ENCODE data around the gene BRMS1L. TPM values are rescaled to one million over a fixed set of nuclear protein-coding genes. Genes with fewer than 3 reads are reported as not detected.

Gene BRMS1L
- total RNA-seq, 2 experiments from 2014 or later = 4.5 to 5.7 TPM

DNA sequence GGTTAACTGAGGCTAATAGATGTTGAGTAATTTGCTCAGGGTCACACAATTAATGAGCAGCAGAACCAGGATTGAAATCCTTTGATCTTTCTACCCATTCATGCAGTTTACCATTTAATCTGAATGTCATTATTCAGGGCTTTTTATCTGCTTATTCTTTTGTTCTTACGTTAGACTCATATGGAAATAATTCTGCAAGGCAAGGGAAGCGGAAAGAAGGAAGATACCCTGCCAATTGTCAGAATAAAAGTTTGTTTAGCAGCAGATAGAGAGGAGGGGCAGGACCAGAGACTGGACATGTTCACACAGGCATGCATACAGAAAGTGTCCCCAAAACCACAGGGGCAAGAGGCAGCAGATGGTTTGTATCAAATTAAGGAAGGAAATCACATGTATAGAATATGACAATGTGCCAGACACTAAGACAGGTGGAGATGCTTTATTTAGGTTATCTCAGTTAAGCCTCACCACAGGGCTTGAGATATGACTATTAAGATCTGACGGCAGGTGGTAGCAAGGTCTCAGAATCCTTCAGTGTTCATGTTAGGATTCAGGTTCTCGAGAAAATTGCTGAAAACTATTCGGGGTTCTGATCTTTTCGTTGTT, 29.8 kb downstream of the BRMS1L start:
- Histone ChIP-seq H3K36me3 (ENCODE audit: insufficient read depth, low read length) (peaks cover 28% of the 10 kb centered on the region), H3K79me2 (ENCODE audit: insufficient read depth, low read depth, low read length) (peaks cover 8% of the 10 kb centered on the region; the same call in 1 of the 2 replicates), H3K27ac (ENCODE audit: low read depth, low read length, poor library complexity, severe bottlenecking) (peak overlapping the region; percentile 82), H2AFZ (ENCODE audit: low read length) (peak overlapping the region; percentile 43; the same call in 1 of the 2 replicates), H3K4me1 (ENCODE audit: insufficient read depth, low read length, poor library complexity, severe bottlenecking) (peaks cover 60% of the 10 kb centered on the region), H3K4me2 (ENCODE audit: low read length) (peak overlapping the region; percentile 71), H3K9me3 (ENCODE audit: low read length) (peaks cover 13% of the 10 kb centered on the region; the same call in 1 of the 2 replicates), H3K9me2 (ENCODE audit: insufficient read depth, low read length) (no peaks in the 10 kb centered on the region), H4K20me1 (ENCODE audit: insufficient read depth, low read length) (no peaks in the 10 kb centered on the region), H3K4me3 (ENCODE audit: low read depth, low read length, poor library complexity, severe bottlenecking) (peak overlapping the region; percentile 59)
- POLR2A ChIA-PET = interaction anchor here (0.6 to 0.9 kb wide), 2 partner anchors 313 to 1827 kb away, joined by 3 to 5 read pairs; no protein-coding TSS in a partner anchor
- CTCF ChIA-PET (ENCODE audit: unreplicated experiment) = no interaction called here
- DNase-seq (ENCODE audit: low spot score) = peak; percentile 93
- intact Hi-C loops (cut with micrococcal nuclease; ENCODE audit: unreplicated experiment) = loop anchor here (1.0 to 10.0 kb wide), 3 partner anchors 30 to 519 kb away; partner anchors contain the start of gene BRMS1L
- BruUV-seq (replicated peaks) = no TSS peak
- no peak for TF ChIP-seq EZH2phosphoT487 (IDR thresholded peaks at IDR 0.05; ENCODE audit: borderline replicate concordance, low read depth, low read length)
- TF ChIP-seq, protein P1, sequence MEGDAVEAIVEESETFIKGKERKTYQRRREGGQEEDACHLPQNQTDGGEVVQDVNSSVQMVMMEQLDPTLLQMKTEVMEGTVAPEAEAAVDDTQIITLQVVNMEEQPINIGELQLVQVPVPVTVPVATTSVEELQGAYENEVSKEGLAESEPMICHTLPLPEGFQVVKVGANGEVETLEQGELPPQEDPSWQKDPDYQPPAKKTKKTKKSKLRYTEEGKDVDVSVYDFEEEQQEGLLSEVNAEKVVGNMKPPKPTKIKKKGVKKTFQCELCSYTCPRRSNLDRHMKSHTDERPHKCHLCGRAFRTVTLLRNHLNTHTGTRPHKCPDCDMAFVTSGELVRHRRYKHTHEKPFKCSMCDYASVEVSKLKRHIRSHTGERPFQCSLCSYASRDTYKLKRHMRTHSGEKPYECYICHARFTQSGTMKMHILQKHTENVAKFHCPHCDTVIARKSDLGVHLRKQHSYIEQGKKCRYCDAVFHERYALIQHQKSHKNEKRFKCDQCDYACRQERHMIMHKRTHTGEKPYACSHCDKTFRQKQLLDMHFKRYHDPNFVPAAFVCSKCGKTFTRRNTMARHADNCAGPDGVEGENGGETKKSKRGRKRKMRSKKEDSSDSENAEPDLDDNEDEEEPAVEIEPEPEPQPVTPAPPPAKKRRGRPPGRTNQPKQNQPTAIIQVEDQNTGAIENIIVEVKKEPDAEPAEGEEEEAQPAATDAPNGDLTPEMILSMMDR (conservative IDR thresholded peaks at IDR 0.05; ENCODE audit: low read length) = peak; percentile 68

GRCh38 chr14:35858521-35859209, 32.5 kb downstream of the BRMS1L start:
- peaks cover 8% of the 10 kb centered on the region; the same call in 1 of the 2 replicates for H3K79me2 ChIP-seq (ENCODE audit: insufficient read depth, low read depth, low read length)
- peaks cover 26% of the 10 kb centered on the region for H3K36me3 ChIP-seq (ENCODE audit: insufficient read depth, low read length)
- no peak overlapping the region for H3K4me3 ChIP-seq (ENCODE audit: low read depth, low read length, poor library complexity, severe bottlenecking)
- no peak overlapping the region for H3K27ac ChIP-seq (ENCODE audit: low read depth, low read length, poor library complexity, severe bottlenecking)
- intact Hi-C loops (cut with micrococcal nuclease; ENCODE audit: unreplicated experiment) = loop anchor here (10.0 kb wide), 2 partner anchors 456 to 516 kb away; no protein-coding TSS in a partner anchor
- no peaks in the 10 kb centered on the region for H3K9me3 ChIP-seq (ENCODE audit: low read length)
- no peak overlapping the region for H3K4me2 ChIP-seq (ENCODE audit: low read length)
- no TSS peak for BruUV-seq (replicated peaks)
- TF ChIP-seq, protein P1 (conservative IDR thresholded peaks at IDR 0.05; ENCODE audit: low read length) = no peak
- no peak for TF ChIP-seq EZH2phosphoT487 (IDR thresholded peaks at IDR 0.05; ENCODE audit: borderline replicate concordance, low read depth, low read length)
- peaks cover 64% of the 10 kb centered on the region for H3K4me1 ChIP-seq (ENCODE audit: insufficient read depth, low read length, poor library complexity, severe bottlenecking)
- POLR2A ChIA-PET = interaction anchor here (0.7 kb wide), 3 partner anchors 23 to 62 kb away, joined by 3 to 6 read pairs (median 4); no protein-coding TSS in a partner anchor
- H4K20me1 ChIP-seq (ENCODE audit: insufficient read depth, low read length) = no peaks in the 10 kb centered on the region
- no peaks in the 10 kb centered on the region for H3K9me2 ChIP-seq (ENCODE audit: insufficient read depth, low read length)
- no peak for DNase-seq (ENCODE audit: low spot score)
- CTCF ChIA-PET (ENCODE audit: unreplicated experiment) = no interaction called here
- H2AFZ ChIP-seq (ENCODE audit: low read length) = no peak overlapping the region

Measured in OCI-LY7 (cell line).